Right lobe of liver (tissue), 6 donors: Measurements from ENCODE around the gene EXT2. TPM values are rescaled to one million over a fixed set of nuclear protein-coding genes. Genes with fewer than 3 reads are reported as not detected.

ENCODE experiments used
- ATAC-seq, 4 donors: fragments of 200-7000 bp; cut with Tn5 transposase; one replicate each; pipeline ENCODE4 v1.9.1; 2020; ENCODE audit warnings: mild to moderate bottlenecking in 4 of 4, moderate library complexity in 4 of 4
- DNase-seq, 3 donors: peaks; one replicate each; pipeline ENCODE4 v3.0.0-alpha.2; 2020
- H3K27ac ChIP-seq, 3 donors: fragments of 200-600 bp; one replicate each; pipeline ENCODE4 v1.8.0; 2022
- H3K27me3 ChIP-seq, 2 donors: fragments of 200-600 bp; one replicate each; pipeline ENCODE4 v1.8.0; 2022
- H3K36me3 ChIP-seq, 4 donors: fragments of 200-600 bp; sonication (generic) in 1 of 4; one replicate each; pipeline versions ENCODE4 v1.5.1 to v1.8.0; 2017 to 2022; ENCODE audit warnings: control low read depth in 1 of 4
- H3K4me1 ChIP-seq, 4 donors: fragments of 200-600 bp; sonication (generic) in 1 of 4; one replicate each; pipeline versions ENCODE4 v1.5.1 to v1.8.0; 2017 to 2022; ENCODE audit warnings: control low read depth in 1 of 4
- H3K4me3 ChIP-seq, 3 donors: fragments of 200-600 bp; one replicate each; pipeline ENCODE4 v1.8.0; 2022
- H3K9me3 ChIP-seq, 4 donors: fragments of 200-600 bp; sonication (generic) in 1 of 4; one replicate each; pipeline versions ENCODE4 v1.5.1 to v1.8.0; 2017 to 2022; ENCODE audit warnings: control low read depth in 1 of 4
- POLR2A ChIP-seq: fragments of 450-650 bp; IDR thresholded peaks from one replicate; pipeline ENCODE4 v1.6.1; 2017; ENCODE audit warnings: antibody characterized with exemption, mild to moderate bottlenecking
- WGBS: methylation state at CpG from one replicate; pipeline ENCODE4 v1.1.6; 2018; ENCODE audit warnings: low coverage, low lambda C conversion rate; ENCODE audit not compliant: insufficient coverage; ENCODE audit errors: missing lambda C conversion rate; 5-methylcytosine and 5-hydroxymethylcytosine counted together
- intact Hi-C, 2 donors: fragments of 100-400 bp; cut with DNase I; formaldehyde crosslinking; loops; one replicate each; pipeline versions ENCODE4 v1.11.2 to v1.14.1; 2022
- total RNA-seq, 6 experiments: library from RNA; depleted of rRNA in 2 of 6; stranded (reverse); fragments of >200 nt in 2 of 6; fragmentation: NEBNext Ultra II Directional in 3 of 6; extraction: Animal tissue kit (Norgen Biotek cat#: 25700) in 3 of 6; gene quantifications; one replicate each; pipeline versions ENCODE4 v1.1.0 to v1.2.4, GENCODE V29; 2016 to 2023
- TF ChIP-seq, protein P1 (sequence below), 4 donors: fragments of 200-600 bp in 3 of 4; fragments of 450-650 bp in 1 of 4; IDR thresholded peaks; one replicate each; pipeline versions ENCODE4 v1.5.1 to v1.8.0; 2016 to 2022; ENCODE audit warnings: antibody characterized with exemption in 4 of 4, mild to moderate bottlenecking in 2 of 4
- donor health status: DM: no; HTN: yes; CAD: no.
- donor health status: DM: no; HTN: no; CAD: no.
- donor health status: DM: no; HTN: no; CAD: no.
- donor health status: DM: no; HTN: yes; CAD: no.
- donor health status: DM: no; HTN: yes; CAD: no.

EXT2 gene
- total RNA-seq, 6 experiments from 2014 or later, result 21.9 to 31.3 (median 26.9) TPM

DNA sequence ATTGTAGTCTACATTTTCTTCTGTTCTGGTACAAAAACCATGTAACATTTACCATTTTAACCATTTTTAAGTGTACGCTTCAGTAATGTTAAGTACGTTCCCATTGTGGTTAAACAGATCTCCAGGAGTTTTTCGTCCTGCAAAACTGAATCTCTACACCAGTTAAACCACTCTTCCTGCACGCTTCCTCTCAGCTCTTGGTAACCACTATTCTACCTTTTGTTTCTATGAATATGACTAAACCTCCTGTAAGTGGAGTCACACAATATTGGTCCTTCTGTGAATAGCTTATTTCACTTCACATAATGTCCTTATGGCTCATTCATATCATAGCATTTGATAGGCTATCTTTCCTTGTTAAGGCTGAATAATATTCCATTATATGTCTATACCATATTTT is 7.1 kb upstream of the EXT2 start:
- DNase-seq (no peak), ATAC-seq (no peak)
- intact Hi-C loops, result no loop called here
- Histone ChIP-seq H3K9me3 (no peaks in the 10 kb centered on the region), H3K4me1 (no peaks in the 10 kb centered on the region), H3K36me3 (no peaks in the 10 kb centered on the region), H3K27ac (no peak overlapping the region), H3K4me3 (no peak overlapping the region), H3K27me3 (no peaks in the 10 kb centered on the region)
- 78% methylated on average over 4 of the region's 4 CpGs for WGBS
- TF ChIP-seq POLR2A, result no peak
- TF ChIP-seq, protein P1, sequence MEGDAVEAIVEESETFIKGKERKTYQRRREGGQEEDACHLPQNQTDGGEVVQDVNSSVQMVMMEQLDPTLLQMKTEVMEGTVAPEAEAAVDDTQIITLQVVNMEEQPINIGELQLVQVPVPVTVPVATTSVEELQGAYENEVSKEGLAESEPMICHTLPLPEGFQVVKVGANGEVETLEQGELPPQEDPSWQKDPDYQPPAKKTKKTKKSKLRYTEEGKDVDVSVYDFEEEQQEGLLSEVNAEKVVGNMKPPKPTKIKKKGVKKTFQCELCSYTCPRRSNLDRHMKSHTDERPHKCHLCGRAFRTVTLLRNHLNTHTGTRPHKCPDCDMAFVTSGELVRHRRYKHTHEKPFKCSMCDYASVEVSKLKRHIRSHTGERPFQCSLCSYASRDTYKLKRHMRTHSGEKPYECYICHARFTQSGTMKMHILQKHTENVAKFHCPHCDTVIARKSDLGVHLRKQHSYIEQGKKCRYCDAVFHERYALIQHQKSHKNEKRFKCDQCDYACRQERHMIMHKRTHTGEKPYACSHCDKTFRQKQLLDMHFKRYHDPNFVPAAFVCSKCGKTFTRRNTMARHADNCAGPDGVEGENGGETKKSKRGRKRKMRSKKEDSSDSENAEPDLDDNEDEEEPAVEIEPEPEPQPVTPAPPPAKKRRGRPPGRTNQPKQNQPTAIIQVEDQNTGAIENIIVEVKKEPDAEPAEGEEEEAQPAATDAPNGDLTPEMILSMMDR (IDR thresholded peaks at IDR 0.05), result no peak

DNA sequence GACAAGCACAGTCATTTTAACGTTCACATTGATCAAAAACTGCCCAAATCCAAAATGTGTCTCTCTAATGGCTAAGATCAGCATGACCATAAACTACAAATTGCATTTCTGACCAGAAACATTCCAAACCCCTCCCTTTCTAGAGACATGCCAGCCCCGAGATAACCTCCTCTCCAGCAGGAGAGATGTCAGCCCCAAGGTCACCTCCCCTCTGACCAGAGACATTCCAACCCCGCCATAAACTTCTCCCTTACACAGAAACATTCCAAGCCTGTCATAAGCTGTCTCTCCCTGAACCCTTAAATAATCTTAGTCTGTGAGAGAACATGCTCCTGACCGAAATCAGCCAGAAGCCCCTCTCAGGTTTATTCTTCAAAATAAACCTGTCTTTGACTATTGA is 6.6 kb upstream of the EXT2 start:
- H3K27ac ChIP-seq, result no peak overlapping the region
- no peak for DNase-seq
- intact Hi-C loops, result no loop called here
- WGBS, result 93% methylated on average over 3 of the region's 4 CpGs
- H3K27me3 ChIP-seq, result no peaks in the 10 kb centered on the region
- no peaks in the 10 kb centered on the region for H3K9me3 ChIP-seq
- no peak for ATAC-seq
- no peaks in the 10 kb centered on the region for H3K4me1 ChIP-seq
- no peak for TF ChIP-seq POLR2A
- TF ChIP-seq, protein P1 (IDR thresholded peaks at IDR 0.05), result no peak
- no peak overlapping the region for H3K4me3 ChIP-seq
- no peaks in the 10 kb centered on the region for H3K36me3 ChIP-seq

DNA sequence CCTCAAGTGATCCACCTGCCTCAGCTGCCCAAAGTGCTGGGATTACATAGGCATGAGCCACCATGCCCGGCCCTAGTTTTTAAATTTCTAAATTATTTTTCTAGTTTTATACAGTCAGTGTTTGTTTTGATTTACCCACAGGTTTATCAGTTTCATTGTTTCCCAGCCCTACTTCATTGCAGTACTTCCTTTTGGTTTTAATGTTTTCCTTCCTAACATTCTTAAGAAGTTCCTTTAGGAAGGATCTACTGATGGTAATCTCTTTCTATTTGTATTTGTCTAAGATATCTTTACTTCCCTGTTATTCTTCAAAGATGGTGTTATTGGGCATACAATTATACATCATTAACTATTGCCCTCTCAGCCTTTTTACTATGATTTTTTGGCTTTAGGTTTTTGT is 4.9 kb upstream of the EXT2 start:
- Histone ChIP-seq H3K9me3 (no peaks in the 10 kb centered on the region), H3K27ac (no peak overlapping the region), H3K4me3 (no peak overlapping the region), H3K36me3 (no peaks in the 10 kb centered on the region), H3K27me3 (no peaks in the 10 kb centered on the region), H3K4me1 (peaks cover 0 to 4% (median 0%) of the 10 kb centered on the region in 4 donors)
- 57% methylated on average over 1 of the region's 1 CpG for WGBS
- intact Hi-C loops, result no loop called here
- ATAC-seq (no peak), DNase-seq (no peak)
- TF ChIP-seq POLR2A, result no peak
- TF ChIP-seq, protein P1 (IDR thresholded peaks at IDR 0.05), result no peak

DNA sequence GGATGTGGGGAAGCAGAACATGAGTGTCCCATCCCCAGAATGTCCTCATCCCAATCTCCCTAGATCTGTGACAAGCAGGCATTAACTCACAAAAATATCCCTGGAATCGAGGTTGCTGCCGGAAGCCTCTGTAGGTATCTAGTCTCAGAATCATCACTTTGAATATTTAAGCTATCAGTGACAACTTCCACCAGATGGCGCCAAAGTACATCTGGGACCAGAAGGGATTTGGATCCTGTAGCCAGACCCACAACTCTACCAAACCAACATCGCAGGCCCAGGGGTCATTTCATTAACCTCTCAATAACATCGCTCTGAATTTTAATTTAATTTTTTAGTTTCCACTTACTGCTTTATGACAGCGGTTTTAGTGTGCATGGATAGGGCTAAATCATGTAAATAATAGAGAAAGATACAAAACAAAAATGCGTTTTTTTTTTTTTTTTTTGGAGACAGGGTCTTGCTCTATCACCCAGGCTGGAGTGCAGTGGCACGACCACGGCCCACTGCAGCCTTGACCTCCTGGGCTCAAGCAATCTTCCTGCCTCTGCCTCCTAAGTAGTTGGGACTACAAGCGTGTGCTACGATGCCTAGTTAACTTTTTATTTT is 1.1 kb upstream of the EXT2 start:
- Histone ChIP-seq H3K27ac (no peak overlapping the region), H3K4me3 (no peak overlapping the region), H3K36me3 (peaks cover 0 to 3% (median 0%) of the 10 kb centered on the region in 4 donors), H3K4me1 (peaks cover 0 to 8% (median 0%) of the 10 kb centered on the region in 4 donors), H3K27me3 (no peaks in the 10 kb centered on the region), H3K9me3 (no peaks in the 10 kb centered on the region)
- DNase-seq (peak in 2 of 3 donors; percentile 65 to 86), ATAC-seq (peak; percentile 70 to 74 (median 73))
- intact Hi-C loops, result no loop called here
- no peak for TF ChIP-seq POLR2A
- TF ChIP-seq, protein P1 (IDR thresholded peaks at IDR 0.05), result peak; percentile 70 to 84 (median 80)
- WGBS, result 21% methylated on average over 11 of the region's 11 CpGs
